Measurements from ENCODE around the gene CIRBP.
"Not testable (repeated sequence)": the region's sequence is repeated elsewhere in the genome, so short reads cannot be mapped to it uniquely, and the experiment has no call there.

CIRBP gene

DNA sequence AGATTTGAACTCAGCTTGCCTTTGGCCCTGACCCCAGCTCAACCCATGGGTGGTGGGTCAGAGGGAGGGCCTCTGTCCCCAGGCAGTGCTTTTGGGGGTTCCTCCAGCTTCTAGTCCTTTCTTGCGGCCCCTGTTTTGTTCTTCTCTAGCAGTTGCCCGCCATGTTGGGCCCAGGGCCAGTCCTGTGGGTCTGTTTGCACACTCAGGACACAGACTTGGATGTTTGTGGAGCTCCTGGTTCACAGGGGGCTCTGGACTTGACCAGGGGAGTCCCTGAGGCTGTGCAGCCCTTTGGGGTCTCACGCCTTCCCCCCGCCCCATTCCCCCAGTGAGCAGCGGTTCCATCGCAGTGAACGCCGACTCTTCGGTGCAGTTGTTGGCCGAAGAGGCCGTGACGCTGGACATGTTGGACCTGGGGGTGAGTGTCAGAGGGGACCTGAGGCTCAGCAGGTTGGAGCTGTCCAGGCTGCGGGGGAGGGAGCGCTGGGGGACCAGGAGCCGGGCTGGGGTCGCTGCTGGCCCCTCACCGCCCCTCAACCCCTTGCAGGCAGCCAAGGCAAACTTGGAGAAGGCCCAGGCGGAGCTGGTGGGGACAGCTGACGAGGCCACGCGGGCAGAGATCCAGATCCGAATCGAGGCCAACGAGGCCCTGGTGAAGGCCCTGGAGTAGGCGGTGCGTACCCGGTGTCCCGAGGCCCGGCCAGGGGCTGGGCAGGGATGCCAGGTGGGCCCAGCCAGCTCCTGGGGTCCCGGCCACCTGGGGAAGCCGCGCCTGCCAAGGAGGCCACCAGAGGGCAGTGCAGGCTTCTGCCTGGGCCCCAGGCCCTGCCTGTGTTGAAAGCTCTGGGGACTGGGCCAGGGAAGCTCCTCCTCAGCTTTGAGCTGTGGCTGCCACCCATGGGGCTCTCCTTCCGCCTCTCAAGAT lies 25.1 kb upstream of the CIRBP start:
- DNase-seq (ENCODE audit: low read depth in 2 of 2) = no peak

DNA sequence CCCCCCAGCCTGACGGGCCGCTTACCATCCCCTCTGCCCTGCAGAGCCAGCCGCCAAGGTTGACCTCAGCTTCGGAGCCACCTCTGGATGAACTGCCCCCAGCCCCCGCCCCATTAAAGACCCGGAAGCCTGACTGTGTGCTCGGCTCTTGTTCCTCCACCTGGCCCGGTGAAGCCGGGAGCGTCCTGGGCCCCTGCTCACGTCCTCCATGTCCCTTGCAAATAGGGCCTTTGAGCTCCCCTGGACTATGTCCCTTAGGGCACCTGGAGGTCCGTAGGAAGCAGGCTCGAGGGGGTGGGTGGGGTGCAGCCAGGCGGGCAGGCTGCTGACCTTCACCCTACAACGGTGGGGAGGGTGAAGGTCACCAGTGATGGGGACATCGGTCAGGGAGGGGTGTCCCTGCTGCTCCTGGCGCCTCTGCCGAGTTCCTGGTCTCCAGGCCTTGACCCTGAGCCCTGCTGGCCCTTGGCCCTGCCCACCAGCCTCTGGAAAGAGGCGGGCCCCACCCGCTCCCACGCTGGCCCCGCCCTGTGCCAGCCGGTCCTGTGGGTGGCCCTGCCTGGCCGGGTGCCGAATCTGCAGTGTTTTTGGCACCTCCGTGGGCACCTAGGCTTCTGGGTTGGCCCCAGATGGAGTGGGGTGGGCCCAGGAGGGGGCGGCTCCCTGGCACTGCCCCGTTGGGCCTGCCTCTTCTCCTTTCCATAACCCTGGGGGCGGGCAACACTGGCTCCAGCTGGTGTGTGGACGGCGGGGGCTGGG lies 24.3 kb upstream of the CIRBP start:
- DNase-seq (ENCODE audit: low read depth in 2 of 2) = no peak

DNA sequence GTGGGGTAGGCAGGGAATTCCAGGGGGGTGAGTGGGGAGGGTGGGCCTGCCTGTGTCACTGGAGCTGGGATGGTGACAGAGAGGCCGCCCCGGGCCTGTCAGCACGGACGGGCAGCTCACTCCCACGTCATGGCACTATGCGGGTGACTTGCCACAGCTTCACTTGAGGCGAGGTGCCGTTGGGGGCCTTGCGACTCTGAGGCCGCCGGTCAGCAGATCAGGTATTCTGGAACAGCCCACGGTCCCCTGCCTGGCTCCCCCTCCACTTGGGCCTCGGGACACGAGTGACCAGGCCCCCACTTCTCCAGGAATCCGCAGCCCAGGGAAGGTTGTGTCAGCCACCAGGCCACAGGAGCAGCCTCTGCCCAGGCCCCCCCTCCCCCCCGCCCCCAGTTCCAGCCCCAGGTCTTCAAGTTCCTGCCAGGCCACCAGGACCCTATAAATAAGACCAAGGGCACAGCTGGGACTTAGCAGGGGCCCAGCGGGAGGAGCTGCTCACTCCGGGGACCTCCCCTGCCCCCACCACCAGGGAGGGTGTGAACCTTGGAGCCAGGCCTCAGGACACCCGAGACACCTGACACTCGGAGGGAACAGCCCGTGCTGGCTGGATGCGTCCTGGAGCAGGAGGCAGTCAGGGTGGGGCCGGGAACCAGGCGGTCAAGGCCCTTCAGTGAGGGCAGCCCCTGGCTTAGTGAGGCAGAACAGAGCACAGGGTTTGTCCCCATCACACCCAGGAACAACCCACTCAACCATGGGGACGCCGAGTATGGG lies 23.5 kb upstream of the CIRBP start:
- no peak for DNase-seq (ENCODE audit: low read depth in 2 of 2)

DNA sequence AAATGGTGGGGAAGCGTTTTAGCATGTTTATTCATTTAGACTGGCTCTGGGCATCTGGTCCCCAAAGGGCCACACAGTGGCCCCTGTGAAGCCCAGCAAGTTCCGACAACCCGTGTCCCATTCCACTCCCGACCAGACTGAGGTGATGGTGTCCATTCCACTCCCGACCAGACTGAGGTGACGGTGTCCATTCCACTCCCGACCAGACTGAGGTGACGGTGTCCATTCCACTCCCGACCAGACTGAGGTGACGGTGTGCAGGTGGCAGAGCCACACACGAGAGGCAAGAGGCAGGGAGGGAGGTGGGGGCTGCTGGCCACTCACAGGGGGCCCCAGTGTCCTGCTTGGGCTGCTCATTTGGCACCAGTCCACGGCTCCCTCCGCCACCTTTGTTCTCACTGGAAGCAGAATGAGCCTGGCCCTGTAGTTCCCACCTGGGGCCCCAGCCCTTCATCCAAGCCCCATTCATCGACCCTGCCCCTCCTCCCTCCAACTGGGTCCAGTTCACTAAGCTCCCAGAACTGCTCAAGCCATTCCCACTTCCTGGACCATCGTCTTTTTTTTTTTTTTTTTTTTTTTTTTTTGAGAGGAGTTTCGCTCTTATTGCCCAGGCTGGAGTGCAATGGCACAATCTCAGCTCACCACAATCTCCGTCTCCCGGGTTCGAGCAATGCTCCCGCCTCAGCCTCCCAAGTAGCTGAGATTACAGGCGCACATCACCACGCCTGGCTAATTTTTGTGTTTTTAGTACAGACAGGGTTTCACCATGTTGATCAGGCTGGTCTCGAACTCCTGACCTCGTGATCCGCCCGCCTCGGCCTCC lies 22.7 kb upstream of the CIRBP start:
- DNase-seq (ENCODE audit: low read depth in 2 of 2) = not testable (repeated sequence)

DNA sequence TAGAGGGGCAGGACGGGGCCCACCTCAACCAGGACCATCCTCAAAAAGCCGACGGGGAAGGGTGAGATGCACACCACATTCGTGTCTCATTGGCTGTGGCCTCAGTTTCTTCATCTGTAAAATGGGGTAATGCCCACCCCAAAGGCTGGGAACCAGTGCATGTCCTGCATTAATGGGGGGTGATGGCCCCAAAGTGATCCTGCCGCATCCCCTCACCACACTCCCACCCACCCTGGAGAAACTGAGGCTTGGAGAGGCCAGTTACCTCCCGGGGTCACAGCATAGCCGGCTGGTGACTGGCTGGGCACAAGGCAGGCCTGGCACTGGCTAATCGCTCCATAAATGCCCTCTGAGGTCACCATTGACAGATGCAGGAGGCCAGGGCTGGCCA lies 21.4 kb upstream of the CIRBP start:
- DNase-seq (ENCODE audit: low read depth in 2 of 2) = no peak

DNA sequence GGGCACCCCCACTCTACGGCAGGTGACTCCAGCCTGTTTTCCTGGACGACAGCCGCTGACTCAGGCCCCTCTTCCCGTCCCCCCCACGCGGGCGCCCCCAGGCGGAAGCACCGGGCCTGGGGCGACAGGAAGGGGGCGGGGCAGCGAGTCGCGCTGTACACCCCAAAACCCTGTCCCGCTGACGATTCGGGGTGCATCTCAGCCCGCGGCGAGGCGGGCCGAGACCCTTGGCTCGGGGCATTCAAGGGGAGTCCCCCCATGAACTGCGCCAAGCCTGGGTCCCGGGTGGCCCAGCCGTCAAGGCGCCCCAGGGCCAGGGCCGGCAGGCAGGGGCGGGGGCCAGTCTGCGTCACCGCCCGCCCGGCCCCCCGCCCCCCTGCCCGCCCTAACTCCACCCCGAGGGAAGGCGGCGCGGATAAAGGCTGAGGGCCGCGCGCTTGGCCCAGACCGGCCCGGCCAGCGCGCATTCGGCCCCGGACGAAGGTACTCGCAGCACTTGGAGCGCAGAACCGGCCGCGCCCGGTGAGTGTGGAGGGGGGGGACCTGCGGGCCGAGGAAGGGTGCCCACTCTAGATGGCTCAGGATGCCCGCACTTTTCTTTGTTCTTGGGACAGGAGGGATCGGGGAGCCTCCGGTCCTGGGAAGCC lies 20.9 kb upstream of the CIRBP start, which contains the start of gene MIDN:
TSS of gene MIDN (plus strand) at position 445 of the 647 bp plus-strand sequence. CDS start 1,714 bp downstream, outside the sequence.
- DNase-seq (ENCODE audit: low read depth in 2 of 2) = peak in 1 of 2 experiments; percentile 71

DNA sequence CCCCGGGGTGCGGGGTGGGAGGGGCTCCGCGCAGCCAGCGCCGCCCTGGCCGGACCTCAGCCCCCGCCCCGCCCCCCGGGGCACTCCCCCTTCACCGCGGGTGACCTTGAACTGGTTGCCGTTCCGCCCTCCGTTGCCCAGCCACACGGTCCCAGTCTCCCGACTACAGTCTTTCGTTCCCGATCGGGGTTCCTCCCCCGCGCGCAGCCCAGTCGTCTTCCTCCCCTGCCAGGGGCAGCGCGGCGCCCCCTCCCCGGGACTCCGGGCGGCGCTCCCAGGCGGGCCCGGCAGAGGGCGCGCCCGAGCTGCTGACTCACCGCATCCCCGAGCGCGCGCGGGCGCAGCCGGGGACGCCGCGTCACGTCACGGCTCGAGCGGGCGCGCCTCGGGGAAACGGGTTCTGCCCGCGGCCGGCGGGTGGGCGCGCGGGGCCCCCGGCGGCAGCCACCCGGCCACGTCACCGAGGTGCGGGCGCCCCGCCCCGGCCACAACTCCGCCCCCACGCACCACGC lies 20.3 kb upstream of the CIRBP start:
- DNase-seq (ENCODE audit: low read depth in 2 of 2) = peak in 1 of 2 experiments; percentile 51

DNA sequence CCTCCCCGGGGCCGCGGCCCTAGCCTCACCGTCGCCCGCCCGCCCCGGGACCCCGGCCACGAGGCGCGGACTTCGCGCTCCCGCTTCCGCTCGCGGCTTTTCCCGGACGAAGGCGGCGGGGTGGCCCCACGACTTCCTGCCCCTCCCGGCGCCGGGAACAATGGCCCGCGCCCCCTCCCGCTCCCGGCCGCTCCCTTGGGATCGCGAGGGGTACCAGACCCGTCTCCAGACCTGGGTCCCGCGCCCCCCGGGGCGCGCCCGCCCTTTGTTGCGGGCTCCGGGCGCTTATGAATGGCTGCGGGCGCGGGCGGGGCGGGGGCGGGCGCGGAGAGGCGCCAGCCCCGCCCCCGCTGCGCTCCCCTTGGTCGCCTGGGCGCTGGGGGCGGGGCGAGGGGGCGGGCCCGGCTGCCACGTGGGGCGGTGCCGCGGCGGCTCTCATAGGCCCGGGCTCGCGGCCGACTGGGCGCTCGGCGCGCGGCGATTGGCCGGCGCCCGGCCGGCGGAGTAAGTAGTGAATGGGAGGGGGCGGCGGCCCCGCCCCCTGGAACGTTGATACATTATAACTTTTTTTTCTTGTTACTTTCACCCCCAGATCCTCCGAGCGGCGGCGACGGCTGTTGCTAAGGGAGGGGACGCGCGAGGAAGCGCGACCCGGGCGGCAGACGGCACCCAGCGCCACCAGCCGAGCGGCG lies 19.7 kb upstream of the CIRBP start:
- peak; percentile 95 for DNase-seq (ENCODE audit: low read depth in 2 of 2)

DNA sequence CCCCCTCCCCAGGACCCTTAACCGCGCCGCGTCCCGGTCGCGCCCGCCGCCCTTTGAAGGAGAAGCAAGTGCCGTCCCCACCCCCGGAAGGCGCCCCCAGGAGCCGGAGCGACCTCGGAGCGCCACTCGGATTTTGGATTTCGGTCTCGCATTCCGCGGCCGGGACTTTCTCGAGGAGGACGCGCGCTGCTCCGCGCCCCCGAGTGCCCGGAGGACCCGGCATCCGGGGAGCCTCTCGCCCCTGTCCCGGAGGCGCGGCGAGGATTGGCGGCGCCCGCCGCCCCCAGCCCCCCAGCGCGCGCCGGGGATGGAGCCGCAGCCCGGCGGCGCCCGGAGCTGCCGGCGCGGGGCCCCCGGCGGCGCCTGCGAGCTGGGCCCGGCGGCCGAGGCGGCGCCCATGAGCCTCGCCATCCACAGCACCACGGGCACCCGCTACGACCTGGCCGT lies 19.1 kb upstream of the CIRBP start:
- no peak for DNase-seq (ENCODE audit: low read depth in 2 of 2)

DNA sequence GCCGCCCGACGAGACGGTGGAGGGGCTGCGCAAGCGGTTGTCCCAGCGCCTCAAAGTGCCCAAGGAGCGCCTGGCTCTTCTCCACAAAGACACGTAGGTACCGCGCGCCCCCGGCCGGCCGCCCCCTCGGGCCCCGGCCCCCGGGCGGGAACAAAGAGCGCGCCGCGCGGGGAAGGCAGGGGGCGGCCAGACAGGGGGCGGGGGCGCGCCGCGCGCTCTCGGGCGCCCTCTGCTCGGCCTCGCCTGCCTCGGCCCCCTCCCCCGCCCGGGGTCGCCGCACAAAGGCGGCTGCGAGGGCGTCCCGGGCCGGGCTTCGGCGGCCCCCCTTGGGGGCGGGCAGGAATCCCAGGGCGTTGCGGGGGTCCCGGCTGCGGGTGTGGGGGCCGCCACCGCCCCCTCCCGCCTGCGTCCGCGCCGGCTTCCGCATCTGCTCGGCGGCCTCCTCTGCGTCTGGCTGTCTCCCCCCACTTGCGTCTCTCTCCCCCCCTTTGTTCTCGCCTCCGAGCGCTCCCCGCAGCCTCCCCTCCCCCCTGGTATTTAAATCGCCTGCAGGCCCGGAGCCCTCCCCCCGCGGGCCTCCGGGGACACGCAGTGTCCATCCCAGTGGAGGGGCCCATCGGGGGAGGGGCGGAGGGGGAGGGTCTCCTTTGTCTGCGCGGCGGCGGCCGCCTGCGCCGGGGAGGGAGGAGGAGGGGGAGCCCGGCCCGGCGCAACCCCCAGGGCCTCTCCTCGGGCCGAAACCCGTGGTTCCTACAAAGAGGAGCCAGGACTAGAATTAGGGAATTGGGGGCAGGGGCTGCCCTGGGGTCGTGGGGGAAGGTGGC lies 18.5 kb upstream of the CIRBP start:
- DNase-seq (ENCODE audit: low read depth in 2 of 2) = no peak

DNA sequence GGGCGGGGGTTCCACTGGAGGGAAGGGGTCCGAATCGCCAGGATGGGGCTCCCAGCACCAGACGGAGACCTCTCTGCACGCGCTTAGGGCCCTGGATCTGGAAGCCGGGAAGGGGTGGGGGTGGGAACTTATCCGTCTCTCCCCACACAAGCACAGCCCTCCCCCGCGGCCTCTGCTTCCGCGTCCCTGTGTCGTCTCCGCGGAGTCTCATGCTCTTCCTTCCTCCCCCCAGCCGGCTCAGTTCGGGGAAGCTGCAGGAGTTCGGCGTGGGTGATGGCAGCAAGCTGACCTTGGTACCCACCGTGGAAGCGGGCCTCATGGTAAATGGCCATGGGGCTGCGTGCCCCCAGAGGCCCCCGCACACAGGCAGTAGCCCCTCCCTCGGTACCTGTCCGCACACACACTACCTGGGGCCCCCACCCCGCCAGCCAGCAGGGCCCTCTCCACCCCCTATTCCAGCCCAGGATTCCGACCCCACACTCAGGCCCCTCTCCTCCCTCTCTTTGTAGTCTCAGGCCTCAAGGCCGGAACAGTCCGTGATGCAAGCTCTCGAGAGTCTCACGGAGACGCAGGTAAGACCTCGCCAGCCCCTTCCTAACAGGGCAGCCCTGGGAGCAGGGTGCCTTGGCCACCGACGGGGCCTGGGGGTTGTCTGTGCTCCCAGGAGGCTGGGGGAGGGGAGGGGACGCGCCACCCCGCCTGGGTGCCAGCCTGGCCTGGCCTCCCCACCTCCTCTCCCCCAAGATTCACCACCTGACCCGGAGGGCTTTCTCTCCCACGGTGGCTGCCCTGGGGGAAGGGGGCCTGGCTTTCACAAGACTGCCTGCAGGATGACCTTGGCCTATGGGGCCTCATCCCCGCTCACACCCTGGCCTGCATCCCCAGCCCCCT lies 17.6 kb upstream of the CIRBP start:
- no peak for DNase-seq (ENCODE audit: low read depth in 2 of 2)

DNA sequence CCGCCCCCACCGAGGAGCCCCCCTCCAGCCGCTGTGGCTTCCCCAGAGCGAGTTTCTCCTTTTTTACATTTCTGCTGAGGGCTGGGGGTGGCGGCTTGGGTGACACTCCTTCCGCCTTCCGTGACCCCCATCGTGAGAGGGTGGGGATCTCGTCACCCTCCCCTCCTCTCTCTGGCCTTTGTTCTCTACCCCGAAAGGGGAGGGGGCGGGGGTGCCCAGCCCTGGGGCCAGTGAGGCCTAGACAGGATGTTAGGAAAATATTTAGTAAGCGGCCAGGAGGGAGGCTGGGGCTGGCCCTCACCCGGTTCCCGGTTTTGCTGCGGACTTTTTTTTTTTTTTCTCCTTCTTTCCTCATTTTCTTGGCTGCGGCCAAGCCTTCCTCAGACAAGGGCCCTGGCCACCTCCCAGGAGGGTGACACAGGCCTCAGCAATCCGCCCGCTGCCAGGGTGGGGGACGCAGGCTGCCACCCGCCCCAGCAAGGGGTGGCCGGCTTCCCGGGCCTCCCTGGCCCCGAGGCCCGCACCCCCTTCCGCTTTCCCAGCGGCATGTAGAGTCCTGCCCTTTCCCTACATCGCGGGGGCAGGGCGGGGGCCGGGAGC lies 16.8 kb upstream of the CIRBP start:
- DNase-seq (ENCODE audit: low read depth in 2 of 2) = peak; percentile 81 to 83

DNA sequence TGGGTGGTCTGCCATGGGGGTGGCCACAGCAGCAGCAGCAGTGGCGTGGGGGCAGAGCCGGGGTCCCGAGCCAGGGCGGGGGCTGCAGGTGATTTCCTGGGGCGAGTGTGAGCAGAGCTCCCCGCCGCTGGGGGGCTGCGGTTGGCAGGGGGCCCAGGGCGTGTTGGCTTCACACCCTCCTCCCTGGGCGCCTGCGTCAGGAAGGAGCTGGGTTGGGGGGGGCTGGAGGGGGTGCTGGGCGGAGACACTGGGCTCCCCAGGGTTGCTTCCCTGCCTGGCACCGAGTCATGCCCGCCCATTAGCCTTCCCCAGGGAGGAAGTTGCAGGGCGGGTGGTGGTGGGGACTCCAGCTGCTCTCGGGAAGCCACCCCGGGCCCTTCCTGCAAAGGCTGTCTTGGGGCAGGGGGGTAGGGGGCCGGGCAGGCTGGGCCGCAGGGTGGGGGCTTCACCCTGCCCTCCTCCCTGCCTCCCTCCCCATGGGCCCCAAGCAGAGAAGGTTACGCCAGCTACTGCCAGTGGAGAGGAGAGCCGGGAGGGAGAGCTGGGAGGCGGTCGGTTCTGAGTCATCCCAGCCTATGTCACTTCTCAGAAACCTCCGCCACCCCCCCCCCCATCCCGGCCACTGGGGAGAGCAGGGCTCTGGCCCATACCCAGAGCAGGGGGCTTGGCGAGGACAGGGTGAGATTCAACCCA lies 16.2 kb upstream of the CIRBP start:
- peak; percentile 92 to 95 for DNase-seq (ENCODE audit: low read depth in 2 of 2)

DNA sequence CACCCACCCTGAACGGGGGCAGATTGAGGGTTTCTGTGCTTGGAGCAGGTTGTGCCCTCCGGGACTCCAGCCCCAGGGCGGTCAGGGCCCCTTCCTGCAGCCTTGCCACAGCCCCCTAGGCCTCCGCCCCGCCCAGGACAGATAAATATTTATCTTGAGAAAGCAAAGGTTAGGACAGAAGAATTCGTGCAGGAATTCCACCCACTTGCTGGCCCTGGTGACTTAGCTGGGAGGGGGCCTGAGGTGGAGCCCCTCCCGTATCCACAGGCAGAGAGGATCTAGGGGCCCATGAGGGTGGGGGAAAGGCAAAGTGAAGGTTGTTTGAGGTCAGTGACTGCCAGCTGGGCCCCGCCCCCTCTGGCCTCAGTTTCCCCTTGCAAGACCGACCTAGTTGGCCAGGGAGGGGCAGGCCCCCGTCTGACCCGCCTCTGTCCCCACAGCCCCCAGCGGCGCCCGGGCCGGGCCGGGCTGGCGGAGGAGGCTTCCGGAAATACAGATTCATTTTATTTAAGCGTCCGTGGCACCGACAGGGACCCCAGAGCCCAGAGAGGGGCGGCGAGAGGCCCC lies 15.5 kb upstream of the CIRBP start:
- no peak for DNase-seq (ENCODE audit: low read depth in 2 of 2)

DNA sequence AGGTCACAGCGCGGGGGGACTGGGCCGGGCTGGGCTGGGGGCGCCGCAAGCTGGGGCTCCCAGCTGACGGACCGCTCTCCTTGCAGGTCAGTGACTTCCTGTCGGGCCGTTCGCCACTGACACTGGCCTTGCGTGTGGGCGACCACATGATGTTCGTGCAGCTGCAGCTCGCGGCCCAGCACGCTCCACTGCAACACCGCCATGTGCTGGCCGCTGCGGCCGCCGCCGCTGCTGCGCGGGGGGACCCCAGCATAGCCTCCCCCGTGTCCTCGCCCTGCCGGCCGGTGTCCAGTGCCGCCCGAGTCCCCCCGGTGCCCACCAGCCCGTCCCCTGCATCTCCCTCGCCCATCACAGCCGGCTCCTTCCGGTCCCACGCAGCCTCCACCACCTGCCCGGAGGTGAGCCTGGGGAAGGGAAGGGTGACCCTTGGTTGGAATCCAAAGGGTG lies 15.0 kb upstream of the CIRBP start:
- no peak for DNase-seq (ENCODE audit: low read depth in 2 of 2)

DNA sequence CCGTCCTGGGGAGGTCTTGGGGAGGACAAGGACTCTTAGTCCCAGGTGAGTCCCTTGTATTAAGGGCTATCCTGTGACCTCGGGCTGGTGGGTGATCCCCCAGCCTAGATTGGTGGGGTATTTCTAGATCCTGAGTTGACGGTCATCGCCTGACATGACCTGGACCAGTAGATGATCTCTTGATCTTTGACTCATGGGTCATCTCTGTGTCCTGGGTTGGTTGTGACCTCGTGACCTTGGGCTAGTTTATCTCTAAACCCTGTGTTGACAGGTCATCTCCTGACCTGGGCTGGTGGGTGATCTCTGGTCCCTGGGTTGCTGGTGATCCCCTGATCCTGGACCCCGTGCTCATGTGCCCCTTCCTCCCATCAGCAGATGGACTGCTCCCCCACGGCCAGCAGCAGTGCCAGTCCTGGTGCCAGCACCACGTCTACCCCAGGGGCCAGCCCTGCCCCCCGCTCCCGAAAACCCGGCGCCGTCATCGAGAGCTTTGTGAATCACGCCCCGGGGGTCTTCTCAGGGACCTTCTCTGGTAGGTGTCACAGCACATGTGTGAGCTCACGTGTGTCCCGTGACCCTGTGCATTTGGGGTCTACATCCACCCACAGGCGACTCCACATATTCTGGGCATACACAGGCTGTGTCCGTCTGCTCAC lies 14.5 kb upstream of the CIRBP start:
- DNase-seq (ENCODE audit: low read depth in 2 of 2) = no peak
